PC-9 (cell line): ENCODE measurements around the gene EP400. TPM values are rescaled to one million over a fixed set of nuclear protein-coding genes. Genes with fewer than 3 reads are reported as not detected.

Source experiments
- BruUV-seq: library from RNA; stranded (reverse); fragments of 400-500 nt; replicated peaks from 2 replicates; lab custom pipeline; 2021; lab: Mats Ljungman, UMichigan
- CTCF ChIA-PET: fragments of 300-600 bp; sonication (Branson Sonifier 250); formaldehyde crosslinking; loops from one replicate; lab custom pipeline; 2022; ENCODE audit warnings: antibody characterized with exemption; lab: Charles Lee
- POLR2A ChIA-PET: fragments of 300-600 bp; sonication (Branson Sonifier 250); formaldehyde crosslinking; loops from one replicate; lab custom pipeline; 2022; ENCODE audit warnings: antibody characterized with exemption; ENCODE audit not compliant: unreplicated experiment; lab: Charles Lee
- DNase-seq, 2 experiments: peaks; one replicate each; pipeline versions ENCODE4 v3.0.0 to v3.0.0-alpha.2; 2015 to 2022; ENCODE audit warnings: mixed read lengths in 1 of 2
- H2AFZ ChIP-seq: fragments of 200-600 bp; sonication (generic); 2 replicates; pipeline ENCODE4 v1.8.1; 2017; ENCODE audit warnings: antibody characterized with exemption
- H3F3A ChIP-seq: fragments of 200-600 bp; sonication (generic); 2 replicates; pipeline ENCODE4 v1.8.1; 2017; ENCODE audit warnings: antibody characterized with exemption, mild to moderate bottlenecking, low read depth; ENCODE audit not compliant: insufficient read depth
- H3K27ac ChIP-seq: fragments of 200-600 bp; sonication (generic); 2 replicates; pipeline ENCODE4 v1.6.1; 2016; ENCODE audit warnings: mixed run types
- H3K27me3 ChIP-seq: fragments of 200-600 bp; sonication (generic); 2 replicates; pipeline ENCODE4 v1.6.1; 2016; ENCODE audit warnings: low read depth, mixed run types; ENCODE audit not compliant: insufficient read depth
- H3K36me3 ChIP-seq: fragments of 200-600 bp; sonication (generic); 2 replicates; pipeline ENCODE4 v1.6.1; 2016; ENCODE audit warnings: low read depth, mixed run types
- H3K4me1 ChIP-seq: fragments of 200-600 bp; sonication (generic); replicated peaks from 2 replicates; pipeline ENCODE4 v1.6.1; 2016; ENCODE audit warnings: mixed run types; ENCODE audit not compliant: insufficient read depth
- H3K4me2 ChIP-seq: fragments of 200-600 bp; sonication (generic); 2 replicates; pipeline ENCODE4 v1.6.1; 2017; ENCODE audit warnings: mixed run types
- H3K4me3 ChIP-seq: fragments of 200-600 bp; sonication (generic); 2 replicates; pipeline ENCODE4 v1.6.1; 2016; ENCODE audit warnings: mixed run types
- H3K79me2 ChIP-seq: fragments of 200-600 bp; sonication (generic); 2 replicates; pipeline ENCODE4 v1.6.1; 2017; ENCODE audit warnings: low read depth, mixed run types
- H3K9me2 ChIP-seq: fragments of 200-600 bp; sonication (generic); 2 replicates; pipeline ENCODE4 v1.8.1; 2017; ENCODE audit warnings: mild to moderate bottlenecking; ENCODE audit not compliant: insufficient read depth
- H3K9me3 ChIP-seq: fragments of 200-600 bp; sonication (generic); 2 replicates; pipeline ENCODE4 v1.8.1; 2016; ENCODE audit warnings: low read depth; ENCODE audit not compliant: insufficient read depth
- H4K20me1 ChIP-seq: fragments of 200-600 bp; sonication (generic); 2 replicates; pipeline ENCODE4 v1.8.1; 2017; ENCODE audit not compliant: insufficient read depth
- EZH2 ChIP-seq: fragments of 200-600 bp; sonication (generic); IDR thresholded peaks from 2 replicates; pipeline ENCODE4 v1.8.0; 2017; ENCODE audit warnings: antibody characterized with exemption, low read depth
- intact Hi-C: fragments of 100-400 bp; cut with micrococcal nuclease; formaldehyde crosslinking; loops from one replicate; pipeline ENCODE4 v1.10.0; 2022; ENCODE audit not compliant: unreplicated experiment
- total RNA-seq: library from RNA; stranded (reverse); gene quantifications from 2 replicates; pipeline ENCODE4 v1.2.3, GENCODE V29; 2021
- TF ChIP-seq, protein P1 (sequence below): fragments of 200-600 bp; sonication (generic); conservative IDR thresholded peaks from 2 replicates; pipeline ENCODE4 v1.6.1; 2017; ENCODE audit warnings: mixed run types, antibody characterized with exemption, mild to moderate bottlenecking, moderate library complexity

The EP400 gene
- total RNA-seq, 1 experiment from 2014 or later, result 50.3 TPM

DNA sequence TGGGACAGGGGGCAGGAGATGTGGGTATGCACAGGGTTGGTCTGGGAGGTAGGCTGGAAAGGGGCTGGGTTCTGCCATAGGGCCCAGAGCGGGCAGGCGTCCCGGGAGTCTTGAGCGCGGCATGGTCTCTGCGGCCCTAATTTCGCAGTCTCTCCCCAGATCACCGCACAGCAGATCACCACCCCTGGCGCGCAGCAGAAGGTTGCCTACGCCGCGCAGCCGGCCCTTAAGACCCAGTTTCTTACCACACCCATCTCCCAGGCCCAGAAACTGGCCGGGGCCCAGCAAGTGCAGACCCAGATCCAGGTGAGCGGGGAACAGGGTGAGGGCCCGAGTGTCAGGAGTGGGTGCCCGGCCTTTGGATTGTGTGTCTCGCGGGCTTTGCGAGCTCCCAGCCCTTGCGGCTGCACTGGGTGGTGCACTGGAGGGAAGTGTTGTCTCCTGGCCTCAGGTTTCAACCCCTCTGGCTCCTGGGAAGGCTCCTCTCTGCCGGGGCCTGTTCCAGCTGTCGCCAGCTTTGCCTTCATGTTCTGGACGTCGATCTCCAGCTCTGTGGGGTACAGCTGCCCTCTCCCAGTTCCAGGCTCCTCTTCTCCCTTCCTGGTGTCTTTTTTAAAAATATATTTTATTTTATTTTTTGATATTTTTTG lies 119.7 kb downstream of the EP400 start:
- Histone ChIP-seq H3K27ac (no peak overlapping the region), H3K4me2 (no peak overlapping the region)

DNA sequence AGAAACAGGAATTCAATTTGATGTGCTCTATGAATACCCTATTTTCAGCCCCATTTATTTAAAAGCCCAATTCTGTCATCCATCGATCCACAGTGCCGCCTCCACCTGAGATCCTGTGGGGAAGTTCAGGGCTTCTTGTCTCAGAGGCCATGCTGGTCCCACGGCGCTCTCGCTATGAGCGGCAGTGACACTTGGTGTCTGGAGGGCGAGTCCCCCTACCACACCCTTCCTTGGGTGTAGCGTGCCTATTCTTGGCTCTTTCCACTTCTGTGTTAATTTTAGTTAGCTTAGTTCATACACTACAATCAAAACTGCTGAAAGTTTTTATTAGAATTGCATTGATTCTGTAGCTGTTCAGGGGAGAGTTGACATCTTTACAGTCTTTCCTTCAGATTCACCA lies 120.6 kb downstream of the EP400 start:
- H3K27ac ChIP-seq, result no peak overlapping the region
- no peak for DNase-seq
- no peaks in the 10 kb centered on the region for H3K4me1 ChIP-seq

More for the DNA sequence above, 119.7 kb downstream of the EP400 start:
- Histone ChIP-seq H3K4me1 (no peaks in the 10 kb centered on the region), H3K9me2 (no peaks in the 10 kb centered on the region), H3K36me3 (0 out of 2 replicates have a peak, but pooled peaks cover 4% of the 10 kb centered on the region), H2AFZ (no peak overlapping the region), H4K20me1 (no peaks in the 10 kb centered on the region; the same call in 1 of the 2 replicates), H3K4me3 (no peak overlapping the region), H3K9me3 (no peaks in the 10 kb centered on the region), H3K79me2 (no peaks in the 10 kb centered on the region), H3F3A (no peaks in the 10 kb centered on the region), H3K27me3 (no peaks in the 10 kb centered on the region)
- no peak for TF ChIP-seq EZH2
- TF ChIP-seq, protein P1, sequence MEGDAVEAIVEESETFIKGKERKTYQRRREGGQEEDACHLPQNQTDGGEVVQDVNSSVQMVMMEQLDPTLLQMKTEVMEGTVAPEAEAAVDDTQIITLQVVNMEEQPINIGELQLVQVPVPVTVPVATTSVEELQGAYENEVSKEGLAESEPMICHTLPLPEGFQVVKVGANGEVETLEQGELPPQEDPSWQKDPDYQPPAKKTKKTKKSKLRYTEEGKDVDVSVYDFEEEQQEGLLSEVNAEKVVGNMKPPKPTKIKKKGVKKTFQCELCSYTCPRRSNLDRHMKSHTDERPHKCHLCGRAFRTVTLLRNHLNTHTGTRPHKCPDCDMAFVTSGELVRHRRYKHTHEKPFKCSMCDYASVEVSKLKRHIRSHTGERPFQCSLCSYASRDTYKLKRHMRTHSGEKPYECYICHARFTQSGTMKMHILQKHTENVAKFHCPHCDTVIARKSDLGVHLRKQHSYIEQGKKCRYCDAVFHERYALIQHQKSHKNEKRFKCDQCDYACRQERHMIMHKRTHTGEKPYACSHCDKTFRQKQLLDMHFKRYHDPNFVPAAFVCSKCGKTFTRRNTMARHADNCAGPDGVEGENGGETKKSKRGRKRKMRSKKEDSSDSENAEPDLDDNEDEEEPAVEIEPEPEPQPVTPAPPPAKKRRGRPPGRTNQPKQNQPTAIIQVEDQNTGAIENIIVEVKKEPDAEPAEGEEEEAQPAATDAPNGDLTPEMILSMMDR, result no peak
- DNase-seq, result no peak
- no TSS peak for BruUV-seq
- ChIA-PET POLR2A (no interaction called here), CTCF (no interaction called here)
- intact Hi-C loops, result no loop called here

DNA sequence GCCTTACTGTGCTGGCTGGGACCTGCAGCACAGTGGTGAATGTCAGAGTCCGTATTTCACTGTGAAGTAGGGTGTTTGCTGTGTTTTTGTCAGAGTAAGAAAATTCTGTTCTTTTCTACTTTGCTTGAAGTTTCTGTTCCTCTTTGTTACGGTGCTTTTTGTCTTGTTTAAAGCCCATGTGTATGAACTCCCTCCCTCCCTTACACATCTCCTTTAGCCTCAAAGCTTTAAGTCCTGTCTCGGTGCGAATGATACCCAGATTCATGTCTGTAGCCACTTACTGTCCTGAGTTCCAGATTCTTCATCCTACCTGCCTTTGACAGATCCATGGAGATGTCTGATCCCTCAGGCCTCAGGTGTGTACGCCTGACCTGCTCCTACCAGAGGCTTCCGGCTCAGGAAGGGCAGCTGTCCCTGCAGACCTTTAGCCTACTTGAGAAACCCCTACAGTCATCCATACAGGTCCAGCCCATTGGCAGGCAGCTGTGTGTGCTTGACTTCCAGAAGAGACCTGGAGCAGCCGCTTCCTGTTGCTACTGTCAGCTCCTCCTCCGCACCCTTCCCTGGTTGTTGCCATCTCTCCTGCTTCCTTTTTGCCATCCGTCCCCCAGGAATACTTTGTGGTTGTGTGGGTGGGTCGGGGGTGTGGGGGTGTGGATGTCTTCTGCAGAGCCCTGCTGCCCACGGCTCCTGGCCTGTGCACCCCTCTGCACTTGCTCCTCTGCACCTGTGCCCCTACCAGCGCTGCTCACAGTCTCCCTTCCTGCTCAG lies 121.5 kb downstream of the EP400 start:
- H4K20me1 ChIP-seq, result no peaks in the 10 kb centered on the region; the same call in 1 of the 2 replicates
- POLR2A ChIA-PET, result no interaction called here
- no peak overlapping the region for H3K4me3 ChIP-seq
- H3K36me3 ChIP-seq, result 0 out of 2 replicates have a peak, but pooled peaks cover 3% of the 10 kb centered on the region
- DNase-seq, result no peak
- no peaks in the 10 kb centered on the region for H3K4me1 ChIP-seq
- H2AFZ ChIP-seq, result no peak overlapping the region
- no peaks in the 10 kb centered on the region for H3K9me3 ChIP-seq
- intact Hi-C loops, result no loop called here
- H3K79me2 ChIP-seq, result no peaks in the 10 kb centered on the region
- H3F3A ChIP-seq, result no peaks in the 10 kb centered on the region
- no TSS peak for BruUV-seq
- TF ChIP-seq EZH2, result no peak
- TF ChIP-seq, protein P1, result no peak
- H3K27ac ChIP-seq, result no peak overlapping the region
- no peak overlapping the region for H3K4me2 ChIP-seq
- CTCF ChIA-PET, result no interaction called here
- H3K27me3 ChIP-seq, result no peaks in the 10 kb centered on the region
- H3K9me2 ChIP-seq, result no peaks in the 10 kb centered on the region

More for the DNA sequence above, 120.6 kb downstream of the EP400 start:
- TF ChIP-seq, protein P1, result no peak
- TF ChIP-seq EZH2, result no peak
- ChIA-PET CTCF (no interaction called here), POLR2A (no interaction called here)
- Histone ChIP-seq H3F3A (no peaks in the 10 kb centered on the region), H3K79me2 (no peaks in the 10 kb centered on the region), H3K9me3 (no peaks in the 10 kb centered on the region), H3K27me3 (no peaks in the 10 kb centered on the region), H3K4me2 (no peak overlapping the region), H3K4me3 (no peak overlapping the region), H4K20me1 (no peaks in the 10 kb centered on the region; the same call in 1 of the 2 replicates), H3K9me2 (no peaks in the 10 kb centered on the region), H3K36me3 (no peaks in the 10 kb centered on the region), H2AFZ (no peak overlapping the region)
- intact Hi-C loops, result no loop called here
- BruUV-seq, result no TSS peak
